ENCODE measurements around the gene EEA1. TPM values are rescaled to one million over a fixed set of nuclear protein-coding genes. Genes with fewer than 3 reads are reported as not detected.

The EEA1 gene
- total RNA-seq, 1 experiment from 2014 or later, result 14.9 TPM

DNA sequence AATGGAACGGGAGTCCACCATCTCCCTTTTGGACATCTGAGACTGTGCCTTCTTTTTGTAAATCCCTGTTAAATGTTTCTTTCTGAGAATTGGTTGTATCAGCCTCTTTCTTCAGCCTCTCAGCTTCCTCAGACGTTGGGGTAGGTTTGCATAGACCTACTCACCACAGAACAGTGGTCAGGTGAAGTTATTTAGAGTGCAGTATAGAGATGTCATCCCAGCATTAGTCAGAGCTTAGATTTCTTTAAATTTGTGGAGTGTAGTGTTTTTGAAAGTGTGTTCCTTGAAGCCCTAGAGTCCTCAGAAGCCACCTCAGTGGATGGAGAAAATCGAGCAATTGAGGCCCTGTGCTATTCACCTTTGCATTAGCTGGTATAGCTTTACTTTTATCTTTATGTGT, 8.9 kb upstream of the EEA1 start:
- peaks cover 21 to 23% of the 10 kb centered on the region in 2 experiments for H3K4me1 Mint-ChIP-seq
- Histone ChIP-seq H2AK5ac (ENCODE audit: insufficient read length, low read length) (no peak overlapping the region), H3K56ac (ENCODE audit: insufficient read length, low read depth, low read length) (no peak overlapping the region), H3K23ac (ENCODE audit: insufficient read length, low read depth, low read length) (no peak overlapping the region), H2BK20ac (ENCODE audit: low read depth, low read length, poor library complexity, severe bottlenecking) (no peak overlapping the region), H4K91ac (ENCODE audit: insufficient read length, low read depth, low read length) (no peak overlapping the region), H3K79me1 (ENCODE audit: insufficient read depth, low read depth, low read length, poor library complexity, severe bottlenecking) (no peaks in the 10 kb centered on the region), H4K20me1 (ENCODE audit: control insufficient read depth, insufficient read depth, insufficient read length) (no peaks in the 10 kb centered on the region), H3K27ac (ENCODE audit: insufficient read length, low read depth, low read length) (no peak overlapping the region), H3K23me2 (ENCODE audit: insufficient read length, low read depth, low read length, poor library complexity, severe bottlenecking) (no peaks in the 10 kb centered on the region), H3K27me3 (ENCODE audit: insufficient read depth, low read length) (no peaks in the 10 kb centered on the region), H2BK5ac (ENCODE audit: insufficient read length, low read length) (no peak overlapping the region), H3K9me3 (ENCODE audit: control insufficient read depth, low read depth, low read length) (no peaks in the 10 kb centered on the region), H2BK15ac (ENCODE audit: low read depth, low read length) (no peak overlapping the region), H3K14ac (ENCODE audit: insufficient read depth, low read length) (no peak overlapping the region), H4K8ac (replicated peaks; ENCODE audit: insufficient read length, low read depth, low read length) (no peak overlapping the region), H2BK12ac (ENCODE audit: insufficient read length, low read depth, low read length) (no peak overlapping the region), H3K4ac (ENCODE audit: low read depth, low read length) (no peak overlapping the region), H3K4me1 (ENCODE audit: insufficient read depth, low read length) (peaks cover 4% of the 10 kb centered on the region; the same call in 1 of the 2 replicates), H2BK120ac (ENCODE audit: low read depth, low read length, poor library complexity, severe bottlenecking) (no peak overlapping the region), H3K18ac (ENCODE audit: insufficient read length, low read depth, low read length) (no peak overlapping the region), H3T11ph (ENCODE audit: low read length) (no peak overlapping the region), H3K4me2 (ENCODE audit: insufficient read depth, insufficient read length, low read length) (no peak overlapping the region), H3K9ac (ENCODE audit: extremely low read depth, insufficient read length, low read length) (no peak overlapping the region), H2AFZ (ENCODE audit: low read length) (no peak overlapping the region), H3K79me2 (ENCODE audit: insufficient read depth, low read length) (no peaks in the 10 kb centered on the region), H4K5ac (ENCODE audit: insufficient read length, low read depth, low read length) (no peak overlapping the region)
- no peak for DNase-seq
- no CpG with 5 or more reads among the region's 3 CpGs for WGBS (ENCODE audit: extremely low coverage, insufficient read length, low lambda C conversion rate)
- H3K36me3 Mint-ChIP-seq (ENCODE audit: insufficient read depth in 1 of 3, low read depth in 3 of 3), result no peaks in the 10 kb centered on the region
- no peaks in the 10 kb centered on the region for H3K27me3 Mint-ChIP-seq (ENCODE audit: low read depth)
- peak overlapping the region in 1 of 3 experiments; percentile 14; a peak in 1 of 7 replicates for H3K27ac Mint-ChIP-seq
- TF ChIP-seq, protein P1, sequence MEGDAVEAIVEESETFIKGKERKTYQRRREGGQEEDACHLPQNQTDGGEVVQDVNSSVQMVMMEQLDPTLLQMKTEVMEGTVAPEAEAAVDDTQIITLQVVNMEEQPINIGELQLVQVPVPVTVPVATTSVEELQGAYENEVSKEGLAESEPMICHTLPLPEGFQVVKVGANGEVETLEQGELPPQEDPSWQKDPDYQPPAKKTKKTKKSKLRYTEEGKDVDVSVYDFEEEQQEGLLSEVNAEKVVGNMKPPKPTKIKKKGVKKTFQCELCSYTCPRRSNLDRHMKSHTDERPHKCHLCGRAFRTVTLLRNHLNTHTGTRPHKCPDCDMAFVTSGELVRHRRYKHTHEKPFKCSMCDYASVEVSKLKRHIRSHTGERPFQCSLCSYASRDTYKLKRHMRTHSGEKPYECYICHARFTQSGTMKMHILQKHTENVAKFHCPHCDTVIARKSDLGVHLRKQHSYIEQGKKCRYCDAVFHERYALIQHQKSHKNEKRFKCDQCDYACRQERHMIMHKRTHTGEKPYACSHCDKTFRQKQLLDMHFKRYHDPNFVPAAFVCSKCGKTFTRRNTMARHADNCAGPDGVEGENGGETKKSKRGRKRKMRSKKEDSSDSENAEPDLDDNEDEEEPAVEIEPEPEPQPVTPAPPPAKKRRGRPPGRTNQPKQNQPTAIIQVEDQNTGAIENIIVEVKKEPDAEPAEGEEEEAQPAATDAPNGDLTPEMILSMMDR (conservative IDR thresholded peaks at IDR 0.05), result no peak
- no peak overlapping the region for H3K4me3 Mint-ChIP-seq
- H3K9me3 Mint-ChIP-seq, result no peaks in the 10 kb centered on the region

Data from H9 (cell line).